BLaER1 treated with 17β-estradiol and CSF1 and Interleukin-3, amounts not matched to agents 10 nM and 100 nM (cell line): ENCODE results near the gene AK9.

Experiments
- H3K27ac ChIP-seq, 11 experiments: shearing (Covaris generic); formaldehyde crosslinking; 2 replicates each; pipeline ENCODE4 v1.8.1; 2022
- H3K27me3 ChIP-seq, 11 experiments: shearing (Covaris generic); formaldehyde crosslinking; 2 replicates each; pipeline ENCODE4 v1.8.1; 2022
- H3K36me3 ChIP-seq, 11 experiments: shearing (Covaris generic); formaldehyde crosslinking; 2 replicates each; pipeline ENCODE4 v1.8.1; 2022
- H3K4me1 ChIP-seq, 10 experiments: shearing (Covaris generic); formaldehyde crosslinking; 2 replicates each; pipeline ENCODE4 v1.8.1; 2022
- H3K4me2 ChIP-seq, 11 experiments: shearing (Covaris generic); formaldehyde crosslinking; 2 replicates each; pipeline ENCODE4 v1.8.1; 2022
- H3K4me3 ChIP-seq, 10 experiments: shearing (Covaris generic); formaldehyde crosslinking; 2 replicates each; pipeline ENCODE4 v1.8.1; 2022
- H3K9ac ChIP-seq, 11 experiments: shearing (Covaris generic); formaldehyde crosslinking; 2 replicates each; pipeline ENCODE4 v1.8.1; 2022
- H3K9me3 ChIP-seq, 11 experiments: shearing (Covaris generic); formaldehyde crosslinking; replicated peaks in 1 of 11; 2 replicates each; pipeline ENCODE4 v1.8.1; 2022
- H4K20me1 ChIP-seq, 11 experiments: shearing (Covaris generic); formaldehyde crosslinking; 2 replicates each; pipeline ENCODE4 v1.8.1; 2022
- Cebpa-rat ChIP-seq, 11 experiments: shearing (Covaris generic); IDR thresholded peaks; 2 replicates each; pipeline ENCODE4 v1.8.1; 2022

AK9 gene

GRCh38 chr6:109507490-109508072 lies 183.4 kb downstream of the AK9 start:
- Histone ChIP-seq H3K4me3 (no peak overlapping the region), H3K4me2 (no peak overlapping the region), H3K9me3 (peaks cover 16 to 27% (median 22%) of the 10 kb centered on the region in 11 experiments), H3K36me3 (peaks cover 0 to 10% (median 0%) of the 10 kb centered on the region in 11 experiments; a peak in 4 of 22 replicates), H3K9ac (no peak overlapping the region), H3K27ac (no peak overlapping the region), H3K27me3 (no peaks in the 10 kb centered on the region), H3K4me1 (peaks cover 0 to 9% (median 0%) of the 10 kb centered on the region in 10 experiments; a peak in 3 of 20 replicates), H4K20me1 (no peaks in the 10 kb centered on the region)
- no peak for TF ChIP-seq Cebpa-rat (IDR thresholded peaks at IDR 0.05)

- Histone ChIP-seq H3K4me1 (peaks cover 0 to 9% (median 0%) of the 10 kb centered on the region in 10 experiments; a peak in 3 of 20 replicates), H3K9me3 (peaks cover 16 to 25% (median 19%) of the 10 kb centered on the region in 11 experiments), H3K4me2 (no peak overlapping the region), H3K9ac (no peak overlapping the region), H3K27me3 (no peaks in the 10 kb centered on the region), H3K36me3 (peaks cover 0 to 10% (median 0%) of the 10 kb centered on the region in 11 experiments; a peak in 4 of 22 replicates), H3K27ac (no peak overlapping the region), H4K20me1 (no peaks in the 10 kb centered on the region), H3K4me3 (no peak overlapping the region)
- no peak for TF ChIP-seq Cebpa-rat (IDR thresholded peaks at IDR 0.05)
Observed at GRCh38 chr6:109506841-109507240, 184.2 kb downstream of the AK9 start.

- Histone ChIP-seq H3K9ac (no peak overlapping the region), H3K36me3 (peaks cover 0 to 10% (median 0%) of the 10 kb centered on the region in 11 experiments; a peak in 4 of 22 replicates), H3K27ac (no peak overlapping the region), H3K9me3 (peaks cover 16 to 20% (median 18%) of the 10 kb centered on the region in 11 experiments), H3K4me3 (no peak overlapping the region), H3K4me2 (no peak overlapping the region), H4K20me1 (no peaks in the 10 kb centered on the region), H3K27me3 (no peaks in the 10 kb centered on the region), H3K4me1 (peaks cover 0 to 9% (median 0%) of the 10 kb centered on the region in 10 experiments; a peak in 3 of 20 replicates)
- peak in 1 of 11 experiments; percentile 20; a peak in 1 of 22 replicates for TF ChIP-seq Cebpa-rat (IDR thresholded peaks at IDR 0.05)
Observed at GRCh38 chr6:109506314-109506713, 184.7 kb downstream of the AK9 start.

GRCh38 chr6:109503327-109504224 lies 187.4 kb downstream of the AK9 start:
- TF ChIP-seq Cebpa-rat (IDR thresholded peaks at IDR 0.05) = no peak
- no peaks in the 10 kb centered on the region for H3K9me3 ChIP-seq
- peaks cover 0 to 9% (median 0%) of the 10 kb centered on the region in 10 experiments; a peak in 3 of 20 replicates for H3K4me1 ChIP-seq
- H3K9ac ChIP-seq = no peak overlapping the region
- H3K4me3 ChIP-seq = no peak overlapping the region
- H3K4me2 ChIP-seq = peak overlapping the region in 2 of 11 experiments; percentile 8 to 19; a peak in 3 of 22 replicates
- no peaks in the 10 kb centered on the region for H3K36me3 ChIP-seq
- no peaks in the 10 kb centered on the region for H3K27me3 ChIP-seq
- H3K27ac ChIP-seq = no peak overlapping the region
- no peaks in the 10 kb centered on the region for H4K20me1 ChIP-seq

GRCh38 chr6:109498936-109499335 lies 192.1 kb downstream of the AK9 start:
- Histone ChIP-seq H3K4me1 (peaks cover 0 to 12% (median 5%) of the 10 kb centered on the region in 10 experiments; a peak in 14 of 20 replicates), H3K9me3 (no peaks in the 10 kb centered on the region), H3K4me3 (no peak overlapping the region), H3K4me2 (no peak overlapping the region), H3K36me3 (no peaks in the 10 kb centered on the region), H3K9ac (no peak overlapping the region), H3K27me3 (no peaks in the 10 kb centered on the region), H3K27ac (no peak overlapping the region), H4K20me1 (no peaks in the 10 kb centered on the region)
- no peak for TF ChIP-seq Cebpa-rat (IDR thresholded peaks at IDR 0.05)

- no peaks in the 10 kb centered on the region for H4K20me1 ChIP-seq
- no peaks in the 10 kb centered on the region for H3K36me3 ChIP-seq
- no peak overlapping the region for H3K9ac ChIP-seq
- peaks cover 0 to 11% (median 10%) of the 10 kb centered on the region in 10 experiments; a peak in 13 of 20 replicates for H3K4me1 ChIP-seq
- no peak overlapping the region for H3K27ac ChIP-seq
- H3K4me2 ChIP-seq = no peak overlapping the region
- H3K4me3 ChIP-seq = no peak overlapping the region
- H3K9me3 ChIP-seq = no peaks in the 10 kb centered on the region
- TF ChIP-seq Cebpa-rat (IDR thresholded peaks at IDR 0.05) = no peak
- H3K27me3 ChIP-seq = no peaks in the 10 kb centered on the region
Observed at GRCh38 chr6:109498052-109498451, 192.9 kb downstream of the AK9 start.

GRCh38 chr6:109496036-109496772 lies 194.8 kb downstream of the AK9 start:
- H3K27ac ChIP-seq = no peak overlapping the region
- H3K36me3 ChIP-seq = no peaks in the 10 kb centered on the region
- no peaks in the 10 kb centered on the region for H4K20me1 ChIP-seq
- H3K4me1 ChIP-seq = peaks cover 14 to 25% (median 20%) of the 10 kb centered on the region in 10 experiments
- H3K9me3 ChIP-seq = no peaks in the 10 kb centered on the region
- TF ChIP-seq Cebpa-rat (IDR thresholded peaks at IDR 0.05) = no peak
- H3K27me3 ChIP-seq = no peaks in the 10 kb centered on the region
- no peak overlapping the region for H3K4me3 ChIP-seq
- no peak overlapping the region for H3K4me2 ChIP-seq
- no peak overlapping the region for H3K9ac ChIP-seq

- H3K4me1 ChIP-seq = peaks cover 26 to 39% (median 32%) of the 10 kb centered on the region in 10 experiments
- H4K20me1 ChIP-seq = no peaks in the 10 kb centered on the region
- no peak overlapping the region for H3K9ac ChIP-seq
- no peaks in the 10 kb centered on the region for H3K9me3 ChIP-seq
- no peak overlapping the region for H3K27ac ChIP-seq
- TF ChIP-seq Cebpa-rat (IDR thresholded peaks at IDR 0.05) = no peak
- no peaks in the 10 kb centered on the region for H3K27me3 ChIP-seq
- H3K4me2 ChIP-seq = peak overlapping the region in 6 of 11 experiments; percentile 4 to 43 (median 24); a peak in 5 of 22 replicates
- no peak overlapping the region for H3K4me3 ChIP-seq
- H3K36me3 ChIP-seq = no peaks in the 10 kb centered on the region
Observed at GRCh38 chr6:109493865-109494264, 197.1 kb downstream of the AK9 start.
